ENCODE measurements around the gene P2RY6. TPM values are rescaled to one million over a fixed set of nuclear protein-coding genes. Genes with fewer than 3 reads are reported as not detected.

The P2RY6 gene
- total and polyA plus RNA-seq, 2 of the 8 experiments (the other 6 are each of a cell fraction or from before 2014, with no cell fraction given): 0.15 TPM; not detected in 1

DNA sequence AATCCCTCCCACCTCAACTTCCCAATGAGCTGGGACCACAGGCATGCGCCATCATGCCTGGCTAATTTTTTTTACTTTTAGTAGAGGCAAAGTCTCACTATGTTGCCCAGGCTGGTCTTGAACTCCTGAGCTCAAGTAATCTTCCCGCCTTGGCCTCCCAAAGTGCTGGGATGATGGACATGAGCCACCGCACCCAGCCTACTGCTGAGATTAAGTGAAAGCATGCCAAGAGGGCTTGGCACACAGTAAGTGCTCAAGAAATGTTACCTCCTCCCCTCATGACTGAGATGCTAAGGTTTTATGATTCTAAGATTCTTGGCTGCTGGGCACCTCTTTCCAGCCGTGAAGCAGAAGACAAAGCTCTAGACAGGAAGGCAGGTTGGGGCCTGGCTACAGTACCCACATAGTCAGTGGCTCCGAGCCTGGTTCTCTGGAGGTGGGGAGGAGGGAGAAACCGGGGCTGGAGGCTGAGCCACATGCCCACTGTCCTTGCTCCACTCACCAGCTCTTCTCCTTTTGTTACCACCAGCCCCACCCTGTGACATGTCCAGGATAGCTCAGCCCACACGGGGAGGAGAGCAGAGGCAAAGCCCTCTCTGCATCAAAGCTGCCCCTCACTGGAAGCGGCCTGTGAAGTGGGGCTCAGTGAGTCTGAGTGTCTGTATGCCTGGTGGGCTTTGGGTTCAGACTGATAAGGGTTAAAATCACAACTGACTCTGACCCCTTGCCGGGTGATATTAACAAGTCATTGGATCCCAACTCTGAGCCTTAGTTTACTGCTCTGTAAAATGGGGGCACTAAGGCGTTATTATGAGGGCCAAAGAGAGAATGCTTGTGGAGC lies 48.8 kb downstream of the P2RY6 start:
- POLR2A ChIA-PET (ENCODE audit: partially characterized antibody): interaction anchor here (0.7 to 1.1 kb wide), 3 partner anchors 10 to 722 kb away, joined by 3 read pairs; partner anchors contain the start of gene ARHGEF17
- Histone ChIP-seq H3K23me2 (ENCODE audit: low read depth, low read length) (no peaks in the 10 kb centered on the region), H3K9me3 (ENCODE audit: insufficient read depth in 2 of 2, low read depth in 1 of 2, low read length in 1 of 2) (no peaks in the 10 kb centered on the region), H2BK12ac (ENCODE audit: low read depth, low read length) (peak overlapping the region; percentile 75; the same call in 1 of the 2 replicates), H2BK120ac (replicated peaks; ENCODE audit: low read depth, low read length) (no peak overlapping the region), H3K4ac (replicated peaks; ENCODE audit: insufficient read length, low read depth, low read length) (no peak overlapping the region), H3K27me3 (replicated peaks in 1 of 4; ENCODE audit: control insufficient read depth in 3 of 4, extremely low read depth in 1 of 4, insufficient read depth in 3 of 4, low read length in 3 of 4) (peaks cover 0 to 4% (median 4%) of the 10 kb centered on the region in 4 experiments; a peak in 3 of 7 replicates), H3K56ac (replicated peaks; ENCODE audit: insufficient read length, low read depth, low read length) (no peak overlapping the region), H3K4me2 (ENCODE audit: insufficient read depth in 1 of 2, low read depth in 2 of 2, low read length in 2 of 2) (no peak overlapping the region; a peak in 1 of 4 replicates), H2BK5ac (ENCODE audit: low read depth, low read length) (no peak overlapping the region), H3K27ac (ENCODE audit: low read depth, low read length) (no peak overlapping the region), H3K18ac (ENCODE audit: extremely low read depth, low read length) (no peak overlapping the region), H3K36me3 (ENCODE audit: control insufficient read depth in 2 of 4, insufficient read depth in 4 of 4, low read length in 3 of 4) (no peaks in the 10 kb centered on the region), H3K9ac (replicated peaks in 1 of 4; ENCODE audit: extremely low read depth in 1 of 4, low read depth in 3 of 4, low read length in 3 of 4) (no peak overlapping the region), H3K79me1 (ENCODE audit: low read depth, low read length) (0 out of 2 replicates have a peak, but pooled peaks cover 3% of the 10 kb centered on the region), H2BK20ac (ENCODE audit: low read length) (no peak overlapping the region), H3K79me2 (ENCODE audit: control insufficient read depth in 1 of 2, insufficient read depth in 2 of 2, low read length in 2 of 2) (no peaks in the 10 kb centered on the region), H2BK15ac (ENCODE audit: low read length) (no peak overlapping the region), H3K23ac (ENCODE audit: insufficient read length) (no peak overlapping the region), H3K4me3 (ENCODE audit: extremely low read depth in 1 of 4, insufficient read depth in 2 of 4, low read depth in 3 of 4, low read length in 4 of 4) (no peak overlapping the region), H2AFZ (ENCODE audit: low read length) (no peak overlapping the region), H3K14ac (ENCODE audit: insufficient read length) (no peak overlapping the region), H4K20me1 (replicated peaks in 1 of 2; ENCODE audit: control insufficient read depth in 1 of 2, insufficient read depth in 2 of 2, low read length in 2 of 2) (peaks cover 8 to 11% of the 10 kb centered on the region in 2 experiments), H4K5ac (ENCODE audit: insufficient read length, low read depth, low read length) (no peak overlapping the region), H2AK5ac (ENCODE audit: low read depth, low read length) (peak overlapping the region; percentile 53; the same call in 1 of the 2 replicates), H3K4me1 (replicated peaks in 1 of 4; ENCODE audit: control insufficient read depth in 3 of 4, insufficient read depth in 4 of 4, low read length in 3 of 4) (peaks cover 15 to 28% (median 20%) of the 10 kb centered on the region in 4 experiments), H4K8ac (ENCODE audit: extremely low read depth, insufficient read depth, low read length) (no peak overlapping the region), H4K91ac (replicated peaks; ENCODE audit: insufficient read length, low read length) (no peak overlapping the region)
- DNase-seq (ENCODE audit: low read depth in 1 of 2, low spot score in 2 of 2) (no peak), FAIRE-seq (no peak)
- TF ChIP-seq BRCA1 (IDR thresholded peaks at IDR 0.05; ENCODE audit: low read depth, low read length): no peak
- TF ChIP-seq KDM1A (IDR thresholded peaks at IDR 0.05; ENCODE audit: borderline replicate concordance, low read length): peak; percentile 86; the same call in 1 of the 2 replicates
- no peak for TF ChIP-seq EP300 (IDR thresholded peaks at IDR 0.05; ENCODE audit: borderline replicate concordance in 1 of 2, low read depth in 2 of 2, low read length in 2 of 2)
- TF ChIP-seq ZNF274 (IDR thresholded peaks at IDR 0.05; ENCODE audit: borderline replicate concordance, extremely low read depth, low read length): no peak
- 72% methylated on average over 10 of the region's 10 CpGs; no CpG with 5 or more reads in 1 of the 2 experiments for WGBS, 2 experiments (ENCODE audit: extremely low coverage in 1 of 2, insufficient coverage in 1 of 2, insufficient read length in 1 of 2, insufficient replicate concordance in 2 of 2, low coverage in 1 of 2, low lambda C conversion rate in 2 of 2, missing lambda C conversion rate in 1 of 2)
- CTCF ChIA-PET (ENCODE audit: partially characterized antibody): interaction anchor here (0.7 to 25.1 kb wide), 11 partner anchors 9 to 379 kb away, joined by 3 to 383 read pairs (median 4); partner anchors contain the start of gene ARHGEF17

Data from H1 (cell line).